RWPE2 (cell line): ENCODE measurements around the gene ABTB2.

Experiments used
- ATAC-seq: fragments of 200-7000 bp; cut with Tn5 transposase; 3 replicates; pipeline ENCODE4 v1.9.1; 2021; ENCODE audit warnings: low read depth
- DNase-seq: peaks from one replicate; pipeline ENCODE4 v3.0.0-alpha.2; 2020; ENCODE audit warnings: low spot score
- H3K27ac ChIP-seq: fragments of 450-650 bp; 2 replicates; pipeline ENCODE4 v1.5.1; 2017; ENCODE audit warnings: mild to moderate bottlenecking; ENCODE audit not compliant: poor library complexity, severe bottlenecking
- H3K27me3 ChIP-seq: fragments of 250-450 bp; sonication (Bioruptor Pico); 2 replicates; pipeline ENCODE4 v1.5.1; 2021; ENCODE audit warnings: mild to moderate bottlenecking, moderate library complexity; ENCODE audit not compliant: insufficient read depth, poor library complexity, severe bottlenecking
- H3K36me3 ChIP-seq: fragments of 250-450 bp; sonication (Bioruptor Pico); 2 replicates; pipeline ENCODE4 v1.5.1; 2020; ENCODE audit warnings: low read depth, mild to moderate bottlenecking, moderate library complexity
- H3K4me1 ChIP-seq: fragments of 250-450 bp; sonication (Bioruptor Pico); 2 replicates; pipeline ENCODE4 v1.5.1; 2021; ENCODE audit warnings: mild to moderate bottlenecking, moderate library complexity; ENCODE audit not compliant: insufficient read depth, poor library complexity, severe bottlenecking
- H3K4me3 ChIP-seq: fragments of 250-450 bp; sonication (Bioruptor Pico); 2 replicates; pipeline ENCODE4 v1.5.1; 2021; ENCODE audit warnings: mild to moderate bottlenecking, moderate library complexity; ENCODE audit not compliant: severe bottlenecking
- H3K9me3 ChIP-seq: fragments of 250-450 bp; sonication (Bioruptor Pico); 2 replicates; pipeline ENCODE4 v1.5.1; 2021; ENCODE audit warnings: mild to moderate bottlenecking, moderate library complexity; ENCODE audit not compliant: severe bottlenecking
- TF ChIP-seq, protein P1 (sequence below): fragments of 450-650 bp; IDR thresholded peaks from one replicate; pipeline ENCODE4 v1.5.1; 2017; ENCODE audit warnings: mild to moderate bottlenecking, moderate library complexity; ENCODE audit not compliant: poor library complexity, severe bottlenecking

ABTB2 gene

GRCh38 chr11:34165121-34165520, 192.7 kb downstream of the ABTB2 start:
- no peak overlapping the region for H3K27ac ChIP-seq
- no peaks in the 10 kb centered on the region for H3K27me3 ChIP-seq
- DNase-seq (no peak), ATAC-seq (no peak)
- H3K4me1 ChIP-seq, result no peaks in the 10 kb centered on the region
- TF ChIP-seq, protein P1, sequence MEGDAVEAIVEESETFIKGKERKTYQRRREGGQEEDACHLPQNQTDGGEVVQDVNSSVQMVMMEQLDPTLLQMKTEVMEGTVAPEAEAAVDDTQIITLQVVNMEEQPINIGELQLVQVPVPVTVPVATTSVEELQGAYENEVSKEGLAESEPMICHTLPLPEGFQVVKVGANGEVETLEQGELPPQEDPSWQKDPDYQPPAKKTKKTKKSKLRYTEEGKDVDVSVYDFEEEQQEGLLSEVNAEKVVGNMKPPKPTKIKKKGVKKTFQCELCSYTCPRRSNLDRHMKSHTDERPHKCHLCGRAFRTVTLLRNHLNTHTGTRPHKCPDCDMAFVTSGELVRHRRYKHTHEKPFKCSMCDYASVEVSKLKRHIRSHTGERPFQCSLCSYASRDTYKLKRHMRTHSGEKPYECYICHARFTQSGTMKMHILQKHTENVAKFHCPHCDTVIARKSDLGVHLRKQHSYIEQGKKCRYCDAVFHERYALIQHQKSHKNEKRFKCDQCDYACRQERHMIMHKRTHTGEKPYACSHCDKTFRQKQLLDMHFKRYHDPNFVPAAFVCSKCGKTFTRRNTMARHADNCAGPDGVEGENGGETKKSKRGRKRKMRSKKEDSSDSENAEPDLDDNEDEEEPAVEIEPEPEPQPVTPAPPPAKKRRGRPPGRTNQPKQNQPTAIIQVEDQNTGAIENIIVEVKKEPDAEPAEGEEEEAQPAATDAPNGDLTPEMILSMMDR, result no peak
- H3K36me3 ChIP-seq, result no peaks in the 10 kb centered on the region
- H3K9me3 ChIP-seq, result no peaks in the 10 kb centered on the region
- no peak overlapping the region for H3K4me3 ChIP-seq

GRCh38 chr11:34162856-34163255, 195.0 kb downstream of the ABTB2 start:
- H3K36me3 ChIP-seq, result no peaks in the 10 kb centered on the region
- TF ChIP-seq, protein P1, result no peak
- ATAC-seq, result no peak
- no peak overlapping the region for H3K4me3 ChIP-seq
- no peaks in the 10 kb centered on the region for H3K9me3 ChIP-seq
- no peak overlapping the region for H3K27ac ChIP-seq
- no peaks in the 10 kb centered on the region for H3K27me3 ChIP-seq
- H3K4me1 ChIP-seq, result no peaks in the 10 kb centered on the region
- no peak for DNase-seq

DNA sequence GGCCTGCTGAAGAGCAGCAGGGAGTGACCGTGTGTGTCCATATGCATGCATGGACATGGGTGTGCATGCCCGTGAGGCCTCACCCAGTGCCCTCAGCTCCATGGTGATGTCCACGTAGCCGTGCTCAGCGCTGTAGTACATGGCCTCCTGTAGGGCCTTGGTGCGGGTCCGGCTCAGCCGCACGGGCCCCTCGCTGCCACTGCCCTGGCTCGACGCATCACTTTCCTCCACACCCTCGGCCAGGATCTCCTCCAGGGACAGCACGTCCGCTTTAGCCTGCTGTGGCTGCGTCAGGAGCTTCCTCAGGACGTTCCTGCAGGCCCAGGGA, 195.4 kb downstream of the ABTB2 start:
- Histone ChIP-seq H3K36me3 (no peaks in the 10 kb centered on the region), H3K27me3 (no peaks in the 10 kb centered on the region), H3K4me3 (no peak overlapping the region), H3K27ac (no peak overlapping the region), H3K4me1 (no peaks in the 10 kb centered on the region), H3K9me3 (no peaks in the 10 kb centered on the region)
- no peak for ATAC-seq
- no peak for DNase-seq
- TF ChIP-seq, protein P1, result no peak

- no peak overlapping the region for H3K27ac ChIP-seq
- H3K36me3 ChIP-seq, result no peaks in the 10 kb centered on the region
- TF ChIP-seq, protein P1, result no peak
- H3K27me3 ChIP-seq, result no peaks in the 10 kb centered on the region
- DNase-seq (no peak), ATAC-seq (no peak)
- H3K4me1 ChIP-seq, result no peaks in the 10 kb centered on the region
- no peak overlapping the region for H3K4me3 ChIP-seq
- H3K9me3 ChIP-seq, result no peaks in the 10 kb centered on the region
These were observed 195.9 kb downstream of the ABTB2 start for GRCh38 chr11:34161812-34162492.

- Histone ChIP-seq H3K9me3 (no peaks in the 10 kb centered on the region), H3K4me1 (no peaks in the 10 kb centered on the region), H3K27ac (no peak overlapping the region), H3K27me3 (no peaks in the 10 kb centered on the region), H3K4me3 (no peak overlapping the region), H3K36me3 (no peaks in the 10 kb centered on the region)
- ATAC-seq (no peak), DNase-seq (no peak)
- TF ChIP-seq, protein P1, result no peak
These were observed 196.4 kb downstream of the ABTB2 start for GRCh38 chr11:34161361-34161760.
